T-helper 2 cell treated with Interferon-gamma antibody and Interleukin-4, amounts not matched to agents 5 μg/mL and 100 μg/mL, for 36 hours (primary cell): ENCODE measurements around the gene PAPOLG.

Source experiments
- DNase-seq: peaks from one replicate; pipeline ENCODE4 v3.0.0; 2021; ENCODE audit warnings: low spot score
- H3K27ac Mint-ChIP-seq: one replicate; pipeline ENCODE4 v1.8.0; 2021; ENCODE audit warnings: mild to moderate bottlenecking, mixed read lengths
- H3K27me3 Mint-ChIP-seq: one replicate; pipeline ENCODE4 v1.8.0; 2021; ENCODE audit warnings: low read depth, mixed read lengths
- H3K36me3 Mint-ChIP-seq: one replicate; pipeline ENCODE4 v1.8.0; 2021; ENCODE audit warnings: low read depth, mixed read lengths
- H3K4me1 Mint-ChIP-seq: one replicate; pipeline ENCODE4 v1.8.0; 2021; ENCODE audit warnings: low read depth, mixed read lengths
- H3K4me3 Mint-ChIP-seq: one replicate; pipeline ENCODE4 v1.8.0; 2022; ENCODE audit warnings: mild to moderate bottlenecking, moderate library complexity, mixed read lengths
- H3K9me3 Mint-ChIP-seq: one replicate; pipeline ENCODE4 v1.8.0; 2021; ENCODE audit warnings: mixed read lengths

PAPOLG gene

DNA sequence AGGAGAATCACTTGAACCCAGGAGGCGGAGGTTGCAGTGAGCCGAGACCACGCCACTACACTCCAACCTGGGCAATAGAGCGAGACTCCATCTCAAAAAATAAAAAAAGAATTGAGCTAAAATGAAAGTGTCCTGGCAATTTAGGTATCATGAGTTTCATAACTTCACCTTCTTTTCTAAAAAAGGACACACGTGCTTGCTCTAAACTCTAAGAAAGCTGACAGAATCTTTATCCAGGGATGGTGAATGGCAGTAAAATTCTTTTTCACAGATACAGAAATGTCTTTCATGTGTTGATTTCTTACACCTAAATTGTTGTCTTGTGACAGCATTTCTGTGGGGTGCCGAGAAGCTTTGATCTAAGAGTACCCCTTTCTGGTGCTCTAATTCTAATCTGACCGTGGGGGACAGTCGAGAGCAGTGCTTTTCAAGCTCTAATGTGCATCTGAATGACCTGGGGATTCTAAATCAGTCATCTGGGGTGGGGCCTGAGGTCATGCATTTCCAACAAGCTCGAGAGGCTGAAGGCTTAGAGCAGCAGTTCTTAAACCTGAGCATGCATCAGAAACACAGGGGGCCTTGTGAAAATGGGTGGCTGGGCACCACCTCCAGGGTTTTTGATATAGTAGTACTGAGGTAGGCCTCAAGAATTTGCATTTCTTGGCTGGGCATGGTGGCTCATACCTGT lies 83.2 kb downstream of the PAPOLG start:
- no peak for DNase-seq
- Mint-ChIP-seq H3K36me3 (no peaks in the 10 kb centered on the region), H3K4me1 (peaks cover 14% of the 10 kb centered on the region), H3K27me3 (no peaks in the 10 kb centered on the region), H3K4me3 (no peak overlapping the region), H3K9me3 (no peaks in the 10 kb centered on the region), H3K27ac (no peak overlapping the region)

DNA sequence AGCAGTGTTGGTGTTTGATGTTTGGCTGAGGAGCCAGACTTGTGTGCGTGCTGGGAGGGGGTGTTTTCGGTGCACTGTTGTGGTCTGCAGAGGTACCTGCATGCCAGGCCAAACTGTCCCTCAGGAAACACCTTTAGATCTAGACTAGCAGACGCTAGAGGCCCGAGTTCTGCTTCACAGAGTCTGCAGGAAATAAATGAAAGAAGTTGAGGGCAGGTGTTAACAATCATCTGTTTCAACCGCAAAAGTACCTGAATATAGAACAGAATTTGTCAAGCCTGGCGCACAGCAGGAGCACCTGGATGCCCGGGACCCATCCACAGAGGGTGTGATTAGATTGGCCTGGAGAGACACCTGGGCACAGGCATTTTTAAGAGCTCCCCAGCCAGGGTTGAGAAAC lies 84.8 kb downstream of the PAPOLG start:
- Mint-ChIP-seq H3K27me3 (no peaks in the 10 kb centered on the region), H3K36me3 (no peaks in the 10 kb centered on the region), H3K4me3 (no peak overlapping the region), H3K9me3 (no peaks in the 10 kb centered on the region), H3K27ac (peak overlapping the region; percentile 2), H3K4me1 (peaks cover 15% of the 10 kb centered on the region)
- DNase-seq: no peak

DNA sequence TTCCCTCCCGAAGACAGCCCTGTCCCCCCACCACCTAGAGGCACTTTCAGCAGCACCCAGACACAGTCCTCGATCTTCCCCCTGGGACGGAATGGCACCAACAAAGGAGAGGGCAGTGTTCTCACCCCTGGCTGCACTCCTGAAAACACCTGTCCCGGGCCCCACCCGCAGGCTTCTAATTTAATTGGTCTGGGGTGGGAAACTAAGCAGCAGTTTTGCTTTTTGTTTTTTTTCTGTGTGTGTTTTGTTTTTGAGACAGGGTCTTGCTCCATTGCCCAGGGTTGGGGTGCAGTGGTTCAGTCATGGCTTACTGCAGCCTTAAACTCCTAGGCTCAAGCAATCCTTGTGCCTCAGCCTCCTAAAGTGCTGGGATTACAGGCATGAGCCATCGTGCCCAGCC lies 86.9 kb downstream of the PAPOLG start:
- no peak for DNase-seq
- no peak overlapping the region for H3K27ac Mint-ChIP-seq
- no peaks in the 10 kb centered on the region for H3K9me3 Mint-ChIP-seq
- H3K4me1 Mint-ChIP-seq: peaks cover 15% of the 10 kb centered on the region
- H3K36me3 Mint-ChIP-seq: no peaks in the 10 kb centered on the region
- no peak overlapping the region for H3K4me3 Mint-ChIP-seq
- H3K27me3 Mint-ChIP-seq: no peaks in the 10 kb centered on the region

DNA sequence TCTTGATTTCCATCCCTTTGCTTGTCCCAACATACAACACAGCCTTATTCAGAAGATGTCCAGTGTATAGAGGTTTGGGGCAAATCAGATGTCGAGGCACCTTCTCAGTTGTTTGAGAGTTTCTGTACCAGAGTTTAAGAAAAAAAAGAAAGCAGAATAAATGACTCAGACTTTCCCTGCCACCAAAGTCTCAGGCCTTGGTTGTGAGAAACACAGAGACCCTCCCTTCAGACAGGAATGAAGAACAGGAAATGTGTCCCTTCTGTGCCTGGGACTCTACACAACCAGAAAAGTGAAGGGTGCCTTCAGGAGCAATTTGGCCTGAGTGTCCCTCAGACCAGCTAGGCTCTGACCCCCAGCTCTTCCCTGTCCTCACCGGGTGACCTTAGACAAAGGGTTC lies 88.0 kb downstream of the PAPOLG start:
- no peak overlapping the region for H3K27ac Mint-ChIP-seq
- H3K4me3 Mint-ChIP-seq: no peak overlapping the region
- no peaks in the 10 kb centered on the region for H3K27me3 Mint-ChIP-seq
- H3K9me3 Mint-ChIP-seq: no peaks in the 10 kb centered on the region
- H3K36me3 Mint-ChIP-seq: no peaks in the 10 kb centered on the region
- DNase-seq: peak; percentile 10
- H3K4me1 Mint-ChIP-seq: peaks cover 15% of the 10 kb centered on the region

DNA sequence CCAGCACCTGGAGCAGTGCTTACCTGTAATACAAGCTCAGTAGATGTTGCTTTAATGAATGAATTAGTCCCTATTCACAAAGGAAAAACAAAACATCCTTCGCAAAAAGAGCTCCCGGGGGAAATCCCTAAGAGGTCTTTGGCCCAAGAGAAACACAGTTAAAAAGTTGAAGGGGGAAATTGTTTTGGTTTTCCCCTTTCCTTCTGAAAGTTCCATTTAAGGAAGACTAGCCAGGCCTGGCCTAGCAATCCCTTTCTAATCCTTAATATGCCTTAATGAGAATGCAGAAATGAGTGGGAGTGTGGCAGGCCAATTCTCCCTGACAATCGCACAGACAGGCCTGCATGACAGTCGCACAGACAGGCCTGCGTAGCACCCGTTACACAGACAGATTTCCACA lies 91.8 kb downstream of the PAPOLG start:
- no peak for DNase-seq
- H3K36me3 Mint-ChIP-seq: no peaks in the 10 kb centered on the region

More for the DNA sequence above, 91.8 kb downstream of the PAPOLG start:
- Mint-ChIP-seq H3K9me3 (no peaks in the 10 kb centered on the region), H3K27ac (no peak overlapping the region), H3K27me3 (no peaks in the 10 kb centered on the region), H3K4me3 (no peak overlapping the region), H3K4me1 (peaks cover 6% of the 10 kb centered on the region)
